Aorta (tissue), 5 donors: Measurements from ENCODE around the gene SLC13A3. TPM values are rescaled to one million over a fixed set of nuclear protein-coding genes. Genes with fewer than 3 reads are reported as not detected.

ENCODE experiments used
- ATAC-seq: fragments of 200-7000 bp; cut with Tn5 transposase; one replicate; pipeline ENCODE4 v1.9.1; 2022; ENCODE audit warnings: moderate library complexity; ENCODE audit not compliant: low FRiP score
- DNase-seq, 2 donors: peaks; one replicate each; pipeline ENCODE4 v3.0.0-alpha.2; 2020
- H3K27ac ChIP-seq, 2 donors: one replicate each; pipeline ENCODE4 v1.5.1; 2013; ENCODE audit warnings: low read length in 2 of 2, mild to moderate bottlenecking in 2 of 2, moderate library complexity in 2 of 2, control low read depth in 1 of 2, inconsistent platforms in 1 of 2, low read depth in 1 of 2
- H3K27me3 ChIP-seq, 2 donors: one replicate each; pipeline ENCODE4 v1.6.1; 2013; ENCODE audit warnings: control low read depth in 1 of 2, low read length in 1 of 2, mild to moderate bottlenecking in 1 of 2, moderate library complexity in 1 of 2; ENCODE audit not compliant: insufficient read depth in 2 of 2, control insufficient read depth in 1 of 2
- H3K36me3 ChIP-seq, 2 donors: one replicate each; pipeline ENCODE4 v1.6.1; 2013; ENCODE audit warnings: control low read depth in 1 of 2, low read length in 1 of 2, mild to moderate bottlenecking in 1 of 2; ENCODE audit not compliant: insufficient read depth in 2 of 2, control insufficient read depth in 1 of 2
- H3K4me1 ChIP-seq, 2 donors: one replicate each; pipeline ENCODE4 v1.6.1; 2013; ENCODE audit warnings: low read length in 2 of 2, control low read depth in 1 of 2, mild to moderate bottlenecking in 1 of 2, moderate library complexity in 1 of 2; ENCODE audit not compliant: insufficient read depth in 2 of 2, control insufficient read depth in 1 of 2
- H3K4me3 ChIP-seq, 2 donors: one replicate each; pipeline ENCODE4 v1.5.1; 2013; ENCODE audit warnings: low read length in 2 of 2, control low read depth in 1 of 2, mild to moderate bottlenecking in 1 of 2
- H3K9me3 ChIP-seq: one replicate; pipeline ENCODE4 v1.6.1; 2013; ENCODE audit warnings: mild to moderate bottlenecking, low read length; ENCODE audit not compliant: control insufficient read depth
- whole genome bisulfite sequencing, 2 donors: extraction: QIAGEN DNeasy Blood & Tissue Kit; methylation state at CpG; one replicate each; pipeline ENCODE4 v1.1.7; 2013; 5-methylcytosine and 5-hydroxymethylcytosine counted together
- intact Hi-C, 2 donors: fragments of 100-400 bp; cut with DNase I; formaldehyde crosslinking; loops; one replicate each; pipeline versions ENCODE4 v1.14.2 to v1.15.0; 2022
- polyA plus RNA-seq, 2 donors: library from polyadenylated mRNA; stranded (reverse); fragments of 200-250 nt; gene quantifications; one replicate each; pipeline ENCODE4 v1.2.3, GENCODE V29; 2013
- total RNA-seq, 2 donors: library from RNA; stranded (reverse); fragmentation: NEBNext Ultra II Directional; extraction: Animal tissue kit (Norgen Biotek cat#: 25700); gene quantifications; one replicate each; pipeline ENCODE4 v1.2.1, GENCODE V29; 2021
- donor health status: healthy with polysubstance abuse.
- donor health status: Bipolar disorder and iron deficiency.
- donor health status: DM: no; HTN: no; CAD: no.
- donor health status: DM: no; HTN: no; CAD: no.
- donor health status: DM: yes; HTN: yes; CAD: no.

The SLC13A3 gene
- total and polyA plus RNA-seq, 4 donors: 1.8 to 5.1 (median 3.7) TPM; not detected in 1

DNA sequence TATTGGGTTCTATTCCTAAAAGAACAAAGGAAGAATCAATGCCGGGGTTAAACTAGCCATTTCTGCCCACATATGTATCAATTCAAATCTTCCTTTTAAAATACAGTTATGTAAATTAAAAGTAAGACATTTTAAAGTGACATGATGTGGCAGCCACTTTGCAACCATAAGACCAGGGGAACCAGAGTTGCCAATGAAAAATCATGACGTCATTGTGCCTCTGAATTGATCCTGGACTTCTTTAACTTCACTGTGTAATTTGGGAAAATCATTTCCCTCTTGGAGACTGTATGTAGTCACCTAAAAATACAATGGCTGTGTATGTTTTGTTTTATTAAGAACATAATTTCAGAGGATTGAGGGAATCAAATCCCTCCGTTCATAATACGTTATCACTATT, 42.2 kb downstream of the SLC13A3 start:
- ATAC-seq: no peak
- no peak overlapping the region for H3K27ac ChIP-seq
- intact Hi-C loops: no loop called here
- H3K36me3 ChIP-seq: no peaks in the 10 kb centered on the region
- H3K9me3 ChIP-seq: peaks cover 2% of the 10 kb centered on the region
- no peaks in the 10 kb centered on the region for H3K4me1 ChIP-seq
- no peak for DNase-seq
- H3K27me3 ChIP-seq: no peaks in the 10 kb centered on the region
- H3K4me3 ChIP-seq: no peak overlapping the region
- 92 to 93% methylated on average over 4 of the region's 4 CpGs for WGBS, 2 donors

DNA sequence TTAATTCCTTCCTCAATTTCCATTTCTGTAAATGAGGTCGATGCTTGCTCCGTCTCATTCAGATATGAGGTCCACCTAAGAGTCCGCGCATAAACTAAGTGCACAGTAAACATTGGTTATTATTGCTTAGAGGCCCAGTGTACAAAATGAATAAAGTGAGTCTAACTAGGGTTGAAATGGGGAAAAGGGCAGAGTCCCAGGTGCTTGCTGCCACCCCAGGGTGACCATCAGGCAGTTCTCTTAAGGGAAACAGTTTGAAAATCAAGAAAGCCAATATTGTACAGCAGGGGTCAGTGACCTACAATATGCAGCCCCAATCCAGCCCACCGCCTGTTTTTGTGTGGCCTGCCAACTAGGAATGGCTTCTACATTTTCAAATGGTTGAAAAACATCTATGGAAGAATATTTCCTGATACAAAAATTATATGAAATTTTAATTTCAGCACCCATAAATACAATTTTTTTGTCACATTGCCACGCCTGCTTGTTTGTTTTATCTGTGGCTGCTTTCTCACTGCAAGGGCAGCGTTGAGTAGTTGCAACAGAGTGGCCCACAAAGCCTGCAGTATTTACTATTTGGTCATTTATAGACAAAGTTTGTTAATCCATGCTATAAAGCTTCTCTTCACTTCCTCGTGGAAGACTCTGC, 43.3 kb downstream of the SLC13A3 start:
- no peak for ATAC-seq
- 93 to 94% methylated on average over 8 of the region's 8 CpGs for WGBS, 2 donors

DNA sequence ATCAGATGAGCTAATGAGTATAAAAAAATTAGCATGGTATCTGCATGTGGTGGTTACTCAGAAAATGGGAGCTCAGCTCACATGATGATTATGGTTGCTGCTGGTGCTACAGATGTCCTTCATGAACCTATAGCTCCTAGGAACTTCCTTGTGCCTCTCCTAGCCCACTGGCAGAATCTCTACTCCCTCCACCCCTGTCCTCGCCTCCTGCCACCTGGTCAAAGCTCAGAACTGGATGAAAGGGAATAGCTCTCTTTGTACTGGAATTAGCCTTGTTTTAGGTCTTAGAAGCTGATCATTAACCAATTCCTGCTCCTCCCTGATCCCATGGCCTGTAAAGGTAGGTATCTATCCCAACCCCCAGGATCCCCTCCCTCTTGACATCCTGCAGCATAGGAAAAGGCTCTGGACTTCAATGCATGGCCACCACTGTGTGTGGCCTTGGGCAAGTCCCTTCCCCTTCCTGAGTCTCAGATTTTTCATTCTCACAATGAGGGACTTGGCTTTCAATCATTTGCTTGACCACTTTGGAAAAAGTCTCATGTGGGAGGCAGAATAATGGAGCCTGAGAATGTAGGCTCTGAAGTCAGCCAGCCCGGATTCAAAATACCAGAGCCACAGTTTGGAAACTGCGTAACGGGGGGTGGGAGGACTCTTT, 43.9 kb downstream of the SLC13A3 start:
- no peaks in the 10 kb centered on the region for H3K27me3 ChIP-seq
- no peaks in the 10 kb centered on the region for H3K36me3 ChIP-seq
- no peak overlapping the region for H3K27ac ChIP-seq
- H3K9me3 ChIP-seq: peaks cover 2% of the 10 kb centered on the region
- no peak for ATAC-seq
- no peak overlapping the region for H3K4me3 ChIP-seq
- WGBS, 2 donors: 93 to 97% methylated on average over 4 of the region's 4 CpGs
- no peak for DNase-seq
- intact Hi-C loops: no loop called here
- no peaks in the 10 kb centered on the region for H3K4me1 ChIP-seq

More for the DNA sequence above, 43.3 kb downstream of the SLC13A3 start:
- no peak for DNase-seq
- Histone ChIP-seq H3K9me3 (peaks cover 2% of the 10 kb centered on the region), H3K27ac (no peak overlapping the region), H3K36me3 (no peaks in the 10 kb centered on the region), H3K4me3 (no peak overlapping the region), H3K4me1 (no peaks in the 10 kb centered on the region), H3K27me3 (no peaks in the 10 kb centered on the region)
- intact Hi-C loops: no loop called here

DNA sequence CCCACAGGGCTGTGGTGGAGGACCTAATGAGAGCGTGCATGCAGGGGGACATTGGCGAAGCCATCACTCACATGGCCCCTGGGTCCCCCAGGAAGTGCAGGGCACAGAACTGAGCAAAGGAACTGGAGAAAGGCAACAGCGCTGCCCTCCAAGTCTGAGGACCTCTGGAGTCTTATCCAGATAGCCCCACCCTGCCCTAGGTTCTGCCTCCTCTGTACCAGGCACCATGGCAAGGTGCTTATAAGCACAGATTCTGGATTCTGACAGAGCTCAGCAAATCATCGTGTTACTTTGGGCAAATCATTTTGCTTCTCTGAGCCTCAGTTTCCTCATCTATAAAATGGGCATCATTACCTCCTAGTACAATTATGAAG, 44.5 kb downstream of the SLC13A3 start:
- intact Hi-C loops: no loop called here
- Histone ChIP-seq H3K4me3 (no peak overlapping the region), H3K36me3 (no peaks in the 10 kb centered on the region), H3K27ac (no peak overlapping the region), H3K27me3 (no peaks in the 10 kb centered on the region), H3K9me3 (peaks cover 2% of the 10 kb centered on the region), H3K4me1 (no peaks in the 10 kb centered on the region)
- DNase-seq (no peak), ATAC-seq (no peak)
- 96 to 100% methylated on average over 4 of the region's 4 CpGs for WGBS, 2 donors

DNA sequence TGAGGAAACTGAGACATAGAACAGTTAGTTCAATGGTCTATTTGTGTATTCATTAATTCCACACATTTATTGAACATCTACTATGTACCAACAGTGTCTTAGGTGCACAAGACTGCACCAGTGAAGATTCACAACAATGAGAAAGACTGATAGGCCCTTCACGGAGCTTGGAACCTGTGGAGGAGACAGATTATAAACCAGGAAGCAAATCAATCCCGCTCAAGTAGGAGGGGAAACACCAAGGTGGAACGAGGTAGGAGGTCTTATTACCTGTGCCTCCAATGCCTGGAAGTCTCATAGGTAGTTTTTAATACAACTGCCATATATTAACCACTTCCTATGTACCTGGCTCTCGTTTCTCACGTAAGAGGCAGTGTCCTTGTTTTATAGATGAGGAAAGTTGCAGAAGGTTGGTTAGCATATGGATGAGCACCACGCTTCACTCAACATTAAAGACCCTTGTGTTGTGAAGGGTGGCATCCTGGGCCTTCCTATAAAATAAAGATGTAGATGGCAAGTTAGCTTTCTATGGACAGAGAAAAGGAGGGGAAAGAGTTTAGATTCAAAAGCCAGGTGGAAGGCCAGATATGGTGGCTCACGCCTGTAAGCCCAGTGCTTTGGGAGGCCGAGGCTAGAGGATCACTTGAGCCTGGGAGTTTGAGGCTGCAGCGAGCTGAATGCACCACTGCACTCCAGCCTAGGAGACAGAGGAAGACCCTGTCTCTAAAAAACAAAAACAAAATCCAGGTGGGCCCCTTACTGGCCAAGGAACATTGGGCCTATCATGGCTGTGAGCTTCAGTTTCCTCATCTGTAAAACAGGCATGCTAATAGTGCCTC, 45.1 kb downstream of the SLC13A3 start:
- no peak overlapping the region for H3K4me3 ChIP-seq
- peaks cover under 1% of the 10 kb centered on the region for H3K9me3 ChIP-seq
- DNase-seq (no peak), ATAC-seq (no peak)
- H3K4me1 ChIP-seq: no peaks in the 10 kb centered on the region
- WGBS, 2 donors: 84 to 90% methylated on average over 9 of the region's 9 CpGs
- no peak overlapping the region for H3K27ac ChIP-seq
- H3K36me3 ChIP-seq: no peaks in the 10 kb centered on the region
- intact Hi-C loops: no loop called here
- no peaks in the 10 kb centered on the region for H3K27me3 ChIP-seq

DNA sequence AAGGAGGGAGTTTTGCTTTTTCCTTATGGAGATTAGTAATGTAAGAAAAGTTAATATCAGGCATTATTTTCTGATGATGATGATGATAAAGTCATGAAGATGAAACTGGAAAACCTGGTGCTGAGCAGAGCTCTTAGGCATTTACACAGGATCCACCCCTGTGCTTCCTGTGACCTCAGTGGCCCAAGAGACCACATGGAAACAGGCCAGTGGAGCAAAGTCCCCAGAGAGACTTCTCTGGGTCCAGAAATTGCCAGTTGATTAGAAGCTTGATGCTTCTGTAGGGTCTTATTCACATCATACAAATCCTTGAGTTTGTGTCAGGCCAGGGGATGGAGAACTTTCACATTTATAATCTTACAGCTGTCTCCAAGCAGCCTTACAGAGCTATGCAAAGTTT, 46.1 kb downstream of the SLC13A3 start:
- DNase-seq (no peak), ATAC-seq (no peak)
- no peak overlapping the region for H3K27ac ChIP-seq
- no peak overlapping the region for H3K4me3 ChIP-seq
- no peaks in the 10 kb centered on the region for H3K27me3 ChIP-seq
- no peaks in the 10 kb centered on the region for H3K4me1 ChIP-seq
- H3K36me3 ChIP-seq: no peaks in the 10 kb centered on the region
- intact Hi-C loops: no loop called here
- H3K9me3 ChIP-seq: no peaks in the 10 kb centered on the region

DNA sequence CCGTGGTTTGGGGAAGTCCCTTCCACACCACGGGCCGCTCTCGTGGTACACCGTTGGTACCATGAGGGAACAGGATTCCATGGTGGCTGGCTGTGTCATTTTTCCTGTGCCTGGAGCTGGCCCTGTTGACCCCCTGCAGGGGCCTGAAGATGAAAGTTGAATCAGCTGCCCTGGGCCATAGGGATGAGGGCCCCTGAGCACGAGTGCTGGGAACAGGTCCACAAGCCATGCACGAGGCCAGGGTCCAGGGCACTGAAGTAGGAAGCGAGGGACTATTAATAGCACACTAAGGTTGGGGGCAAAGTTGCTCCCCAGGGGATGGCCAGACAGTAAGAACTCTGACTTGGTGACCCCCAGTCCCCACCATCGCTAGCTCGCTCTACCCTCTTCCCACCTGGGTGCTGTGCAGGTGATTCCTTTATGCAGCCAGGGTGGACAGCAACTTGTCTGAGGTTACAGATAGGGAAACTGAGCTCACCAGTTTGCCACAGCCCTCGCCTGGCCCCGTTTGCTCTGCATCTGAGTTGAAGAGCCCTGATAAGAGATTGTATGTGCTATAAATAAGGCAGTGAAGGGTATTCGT, 46.6 kb downstream of the SLC13A3 start:
- intact Hi-C loops: no loop called here

DNA sequence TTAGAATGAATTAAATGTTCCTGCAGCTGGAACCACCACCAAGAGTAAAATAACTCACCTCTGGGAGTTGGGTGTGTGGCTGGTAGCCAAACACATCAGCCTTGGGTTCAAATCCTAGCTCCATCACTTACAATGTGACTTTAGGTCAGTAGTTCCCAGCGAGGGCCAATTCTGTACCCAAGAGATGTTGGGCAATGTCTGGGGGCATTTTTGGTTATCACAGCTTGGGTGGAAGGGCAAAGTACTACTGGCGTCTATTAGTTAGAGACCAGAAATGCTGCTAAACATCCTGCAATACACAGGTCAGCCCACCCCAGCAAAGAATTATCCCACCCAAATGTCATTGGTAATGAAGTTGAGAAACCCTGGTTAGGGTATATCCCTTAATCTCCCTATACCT, 48.8 kb downstream of the SLC13A3 start:
- Histone ChIP-seq H3K4me3 (no peak overlapping the region), H3K27me3 (no peaks in the 10 kb centered on the region), H3K4me1 (no peaks in the 10 kb centered on the region), H3K9me3 (no peaks in the 10 kb centered on the region), H3K27ac (no peak overlapping the region), H3K36me3 (no peaks in the 10 kb centered on the region)
- DNase-seq (no peak), ATAC-seq (no peak)
- WGBS, 2 donors: 80 to 84% methylated on average over 2 of the region's 2 CpGs
- intact Hi-C loops: no loop called here

More for the DNA sequence above, 46.6 kb downstream of the SLC13A3 start:
- no peak overlapping the region for H3K4me3 ChIP-seq
- H3K4me1 ChIP-seq: no peaks in the 10 kb centered on the region
- no peaks in the 10 kb centered on the region for H3K27me3 ChIP-seq
- H3K9me3 ChIP-seq: no peaks in the 10 kb centered on the region
- H3K27ac ChIP-seq: no peak overlapping the region
- ATAC-seq (no peak), DNase-seq (no peak)
- 83 to 87% methylated on average over 13 of the region's 13 CpGs for whole genome bisulfite sequencing, 2 donors
- H3K36me3 ChIP-seq: no peaks in the 10 kb centered on the region
